HG03520 (cell line): ENCODE results near the gene KLHL5.
A peak's percentile ranks its signal among the peaks of the same experiment; 100 is the strongest.
"Not testable (repeated sequence)": the region's sequence is repeated elsewhere in the genome, so short reads cannot be mapped to it uniquely, and the experiment has no call there.

Experiments used
- ATAC-seq: cut with Tn5 transposase; IDR thresholded peaks from one replicate; pipeline ENCODE4 v1.9.1; 2021; ENCODE audit warnings: mild to moderate bottlenecking, moderate library complexity; ENCODE audit not compliant: unreplicated experiment

The KLHL5 gene

GRCh38 chr4:39062094-39062769 lies at the start of gene KLHL5:
Gene KLHL5, plus strand, starts transcription at chr4:39062232. Its CDS starts 421 bp downstream, at chr4:39062653.
- no peak for ATAC-seq

- no peak for ATAC-seq
Observed at GRCh38 chr4:39014028-39014427, 48.0 kb upstream of the KLHL5 start.

GRCh38 chr4:39020130-39020529 lies 41.9 kb upstream of the KLHL5 start:
- ATAC-seq: no peak

GRCh38 chr4:39021631-39022030 lies 40.4 kb upstream of the KLHL5 start:
- no peak for ATAC-seq

- no peak for ATAC-seq
Observed at GRCh38 chr4:39022241-39022640, 39.8 kb upstream of the KLHL5 start.

- no peak for ATAC-seq
Observed at GRCh38 chr4:39023059-39023458, 39.0 kb upstream of the KLHL5 start.

GRCh38 chr4:39024311-39024865 lies 37.6 kb upstream of the KLHL5 start:
- no peak for ATAC-seq

GRCh38 chr4:39025552-39026085 lies 36.4 kb upstream of the KLHL5 start:
- ATAC-seq: no peak

- no peak for ATAC-seq
Observed at GRCh38 chr4:39026096-39026495, 35.9 kb upstream of the KLHL5 start.

GRCh38 chr4:39029752-39030694 lies 32.0 kb upstream of the KLHL5 start:
- ATAC-seq: no peak

GRCh38 chr4:39030725-39031124 lies 31.3 kb upstream of the KLHL5 start:
- ATAC-seq: no peak

- ATAC-seq: not testable (repeated sequence)
Observed at GRCh38 chr4:39031590-39032020, 30.4 kb upstream of the KLHL5 start.

- ATAC-seq: peak; percentile 65
Observed at GRCh38 chr4:39032218-39033085, 29.6 kb upstream of the KLHL5 start, which contains the start of gene TMEM156. Gene TMEM156, minus strand, starts transcription at chr4:39032409. Its CDS starts 96 bp downstream, at chr4:39032313.

- no peak for ATAC-seq
Observed at GRCh38 chr4:39036172-39036571, 25.9 kb upstream of the KLHL5 start.

GRCh38 chr4:39037491-39037825 lies 24.6 kb upstream of the KLHL5 start:
- no peak for ATAC-seq

- ATAC-seq: no peak
Observed at GRCh38 chr4:39037941-39038340, 24.1 kb upstream of the KLHL5 start.

- no peak for ATAC-seq
Observed at GRCh38 chr4:39039108-39039507, 22.9 kb upstream of the KLHL5 start.

- no peak for ATAC-seq
Observed at GRCh38 chr4:39042366-39042765, 19.7 kb upstream of the KLHL5 start.

GRCh38 chr4:39043058-39043860 lies 18.8 kb upstream of the KLHL5 start:
- no peak for ATAC-seq
